Liver (tissue), 9 donors: ENCODE data around the gene LGR5. TPM values are rescaled to one million over a fixed set of nuclear protein-coding genes. Genes with fewer than 3 reads are reported as not detected.

Experiments
- DNase-seq: peaks from one replicate; pipeline ENCODE4 v3.0.0-alpha.2; 2017; ENCODE audit warnings: low spot score
- H3K27ac ChIP-seq, 2 donors: one replicate each; pipeline ENCODE4 v1.7.0; 2013; ENCODE audit warnings: inconsistent platforms in 2 of 2, low read length in 2 of 2, control low read depth in 1 of 2, low read depth in 1 of 2, mild to moderate bottlenecking in 1 of 2
- H3K27me3 ChIP-seq, 4 donors: one replicate each; pipeline versions ENCODE4 v1.6.1 to v1.7.0; 2013; ENCODE audit warnings: low read length in 3 of 4, inconsistent platforms in 1 of 4, mild to moderate bottlenecking in 1 of 4, moderate library complexity in 1 of 4; ENCODE audit not compliant: control insufficient read depth in 4 of 4, insufficient read depth in 4 of 4
- H3K36me3 ChIP-seq, 4 donors: one replicate each; pipeline versions ENCODE4 v1.6.1 to v1.7.0; 2013; ENCODE audit warnings: low read length in 3 of 4, mild to moderate bottlenecking in 3 of 4, low read depth in 1 of 4, moderate library complexity in 1 of 4; ENCODE audit not compliant: control insufficient read depth in 4 of 4, insufficient read depth in 3 of 4
- H3K4me1 ChIP-seq, 4 donors: one replicate each; pipeline versions ENCODE4 v1.6.1 to v1.7.0; 2013; ENCODE audit warnings: low read length in 3 of 4, mild to moderate bottlenecking in 3 of 4, moderate library complexity in 1 of 4; ENCODE audit not compliant: control insufficient read depth in 4 of 4, insufficient read depth in 4 of 4
- H3K4me3 ChIP-seq, 3 donors: one replicate each; pipeline versions ENCODE4 v1.6.1 to v1.7.0; 2013; ENCODE audit warnings: low read length in 3 of 3, control low read depth in 1 of 3, low read depth in 1 of 3, mild to moderate bottlenecking in 1 of 3
- H3K9ac ChIP-seq, 2 donors: one replicate each; pipeline ENCODE4 v1.7.0; 2013; ENCODE audit warnings: low read length in 2 of 2, mild to moderate bottlenecking in 2 of 2, moderate library complexity in 2 of 2, control low read depth in 1 of 2, low read depth in 1 of 2
- H3K9me3 ChIP-seq, 4 donors: one replicate each; pipeline versions ENCODE4 v1.6.1 to v1.7.0; 2013; ENCODE audit warnings: low read length in 3 of 4; ENCODE audit not compliant: control insufficient read depth in 4 of 4
- FOXA1 ChIP-seq: IDR thresholded peaks from 2 replicates; pipeline ENCODE4 v1.6.1; 2016; ENCODE audit warnings: antibody characterized with exemption
- GABPA ChIP-seq, 2 donors: IDR thresholded peaks in 1 of 2; conservative IDR thresholded peaks in 1 of 2; 2 replicates each; pipeline ENCODE4 v1.6.1; 2016; ENCODE audit warnings: antibody characterized with exemption in 2 of 2, mild to moderate bottlenecking in 1 of 2, moderate library complexity in 1 of 2
- HNF4A ChIP-seq, 2 donors: conservative IDR thresholded peaks; 2 replicates each; pipeline ENCODE4 v1.6.1; 2016; ENCODE audit warnings: antibody characterized with exemption in 2 of 2, mild to moderate bottlenecking in 2 of 2
- HNF4G ChIP-seq: IDR thresholded peaks from 2 replicates; pipeline ENCODE4 v1.6.1; 2016; ENCODE audit warnings: antibody characterized with exemption
- JUND ChIP-seq, 2 donors: IDR thresholded peaks; 2 replicates each; pipeline ENCODE4 v1.6.1; 2016; ENCODE audit warnings: antibody characterized with exemption in 2 of 2
- NR2F2 ChIP-seq: IDR thresholded peaks from 2 replicates; pipeline ENCODE4 v1.6.1; 2016; ENCODE audit warnings: antibody characterized with exemption
- RAD21 ChIP-seq, 2 donors: IDR thresholded peaks; 2 replicates each; pipeline ENCODE4 v1.6.1; 2016; ENCODE audit warnings: antibody characterized with exemption in 2 of 2, mild to moderate bottlenecking in 2 of 2
- RXRA ChIP-seq, 2 donors: IDR thresholded peaks; 2 replicates each; pipeline ENCODE4 v1.6.1; 2017 to 2018; ENCODE audit warnings: antibody characterized with exemption in 2 of 2, mild to moderate bottlenecking in 1 of 2
- TAF1 ChIP-seq: conservative IDR thresholded peaks from 2 replicates; pipeline ENCODE4 v1.6.1; 2016; ENCODE audit warnings: antibody characterized with exemption, mild to moderate bottlenecking
- WGBS: extraction: QIAGEN DNeasy Blood & Tissue Kit; methylation state at CpG from one replicate; pipeline ENCODE4 v1.1.7; 2013; 5-methylcytosine and 5-hydroxymethylcytosine counted together
- polyA plus RNA-seq, 2 donors: library from polyadenylated mRNA; stranded (reverse) in 1 of 2; unstranded in 1 of 2; fragments of 200-250 nt in 1 of 2; fragments of >200 nt in 1 of 2; fragmentation: Nextera tagmentation in 1 of 2; extraction: Ambion mirVana in 1 of 2; gene quantifications; one replicate each; pipeline versions ENCODE4 v1.2.1 to v1.2.3, GENCODE V29; 2013 to 2015
- total RNA-seq, 2 donors: library from RNA; depleted of rRNA; stranded (reverse); fragments of >200 nt; gene quantifications; one replicate each; pipeline ENCODE4 v1.2.3, GENCODE V29; 2014
- TF ChIP-seq, protein P1 (sequence below): IDR thresholded peaks from 2 replicates; pipeline ENCODE4 v1.6.1; 2016; ENCODE audit warnings: antibody characterized with exemption
- TF ChIP-seq, protein P2 (sequence below): fragments of 150-350 bp; IDR thresholded peaks from 2 replicates; pipeline ENCODE4 v1.5.1; 2017; ENCODE audit warnings: improper control_type of control experiment, low read depth, low read length; ENCODE audit not compliant: missing input control
- TF ChIP-seq, protein P3 (sequence below): IDR thresholded peaks from 2 replicates; pipeline ENCODE4 v1.6.1; 2016; ENCODE audit warnings: antibody characterized with exemption, mild to moderate bottlenecking
- TF ChIP-seq, protein P4 (sequence below): IDR thresholded peaks from 2 replicates; pipeline ENCODE4 v1.6.1; 2016; ENCODE audit warnings: antibody characterized with exemption
- donor health status: healthy.
- donor health status: healthy.
- donor health status: healthy.
- donor health status: healthy.
- donor health status: healthy.

LGR5 gene
- total and polyA plus RNA-seq, 4 donors, result 0.17 to 0.99 (median 0.82) TPM

DNA sequence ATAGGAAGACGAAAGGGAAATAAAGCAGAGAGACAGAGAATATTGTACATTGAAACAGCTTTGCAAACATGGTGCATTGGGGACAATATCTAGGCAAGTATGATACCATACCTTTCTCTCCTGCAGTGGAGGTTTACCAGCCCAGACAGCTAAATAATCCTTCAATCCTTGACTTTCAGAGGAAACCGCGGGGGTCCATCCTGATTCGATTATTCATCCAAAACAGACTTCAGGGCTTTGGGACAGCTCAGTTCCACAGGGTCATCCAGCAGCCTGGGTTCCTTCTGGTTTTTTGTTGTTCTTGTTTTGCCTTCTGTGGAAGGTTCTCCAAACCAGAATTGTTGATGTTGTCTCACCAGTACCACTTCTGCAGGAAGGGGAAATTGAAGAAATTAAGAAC lies 81.5 kb downstream of the LGR5 start:
- H3K4me1 ChIP-seq, result no peaks in the 10 kb centered on the region
- TF ChIP-seq HNF4G, result no peak
- TF ChIP-seq JUND (IDR thresholded peaks at IDR 0.05), result no peak
- no peak for TF ChIP-seq FOXA1
- no peak for TF ChIP-seq TAF1
- no peak for TF ChIP-seq RXRA (IDR thresholded peaks at IDR 0.05)
- TF ChIP-seq NR2F2, result no peak
- no peaks in the 10 kb centered on the region for H3K27me3 ChIP-seq
- no peak for DNase-seq
- no peaks in the 10 kb centered on the region for H3K36me3 ChIP-seq
- WGBS, result 77% methylated on average over 4 of the region's 4 CpGs
- H3K9me3 ChIP-seq, result no peaks in the 10 kb centered on the region
- no peak overlapping the region for H3K9ac ChIP-seq
- no peak overlapping the region for H3K4me3 ChIP-seq
- H3K27ac ChIP-seq, result no peak overlapping the region

DNA sequence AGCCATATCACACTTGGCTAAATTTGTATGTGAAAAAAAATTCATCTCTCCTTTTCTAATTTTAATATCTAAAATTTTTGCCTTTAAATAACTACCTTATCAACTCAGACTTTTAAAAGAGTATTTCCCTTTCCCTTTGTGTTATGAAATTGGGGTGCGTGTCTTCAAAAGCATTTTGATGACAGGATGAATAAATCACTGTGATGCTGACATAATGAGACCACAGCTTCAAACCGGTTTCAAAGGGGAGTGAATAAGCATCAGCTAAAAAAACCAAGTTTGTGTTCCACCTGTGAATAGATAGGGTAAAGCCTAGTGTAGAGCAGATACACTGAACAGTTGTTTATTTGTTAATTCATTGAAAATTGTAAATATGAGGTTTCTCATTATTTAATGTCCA lies 85.0 kb downstream of the LGR5 start:
- Histone ChIP-seq H3K27me3 (no peaks in the 10 kb centered on the region), H3K9ac (no peak overlapping the region)
- 59% methylated on average over 2 of the region's 2 CpGs for WGBS

DNA sequence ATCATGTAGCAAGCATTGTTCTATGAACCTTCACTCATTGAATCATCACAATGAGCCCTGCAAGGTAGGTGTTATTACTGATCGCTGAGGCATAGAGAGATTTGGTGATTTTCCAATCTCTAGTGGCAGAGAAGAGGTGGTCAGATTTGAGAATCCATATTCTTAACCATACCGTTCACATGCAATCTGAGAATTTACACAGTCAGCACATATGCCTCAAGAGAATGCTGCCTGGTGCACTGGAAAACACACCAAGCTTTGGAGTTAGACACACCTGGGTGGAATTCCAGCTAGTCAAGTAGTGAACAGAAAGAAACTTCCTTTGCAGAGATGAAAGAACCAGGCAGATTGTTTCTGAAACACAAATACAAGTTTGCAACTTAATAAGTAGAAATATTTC lies 94.1 kb downstream of the LGR5 start:
- Histone ChIP-seq H3K27ac (no peak overlapping the region), H3K9ac (no peak overlapping the region), H3K4me3 (no peak overlapping the region), H3K27me3 (no peaks in the 10 kb centered on the region), H3K9me3 (no peaks in the 10 kb centered on the region), H3K4me1 (no peaks in the 10 kb centered on the region), H3K36me3 (no peaks in the 10 kb centered on the region)
- no peak for TF ChIP-seq NR2F2
- no peak for TF ChIP-seq TAF1
- TF ChIP-seq FOXA1, result no peak
- TF ChIP-seq, protein P1, sequence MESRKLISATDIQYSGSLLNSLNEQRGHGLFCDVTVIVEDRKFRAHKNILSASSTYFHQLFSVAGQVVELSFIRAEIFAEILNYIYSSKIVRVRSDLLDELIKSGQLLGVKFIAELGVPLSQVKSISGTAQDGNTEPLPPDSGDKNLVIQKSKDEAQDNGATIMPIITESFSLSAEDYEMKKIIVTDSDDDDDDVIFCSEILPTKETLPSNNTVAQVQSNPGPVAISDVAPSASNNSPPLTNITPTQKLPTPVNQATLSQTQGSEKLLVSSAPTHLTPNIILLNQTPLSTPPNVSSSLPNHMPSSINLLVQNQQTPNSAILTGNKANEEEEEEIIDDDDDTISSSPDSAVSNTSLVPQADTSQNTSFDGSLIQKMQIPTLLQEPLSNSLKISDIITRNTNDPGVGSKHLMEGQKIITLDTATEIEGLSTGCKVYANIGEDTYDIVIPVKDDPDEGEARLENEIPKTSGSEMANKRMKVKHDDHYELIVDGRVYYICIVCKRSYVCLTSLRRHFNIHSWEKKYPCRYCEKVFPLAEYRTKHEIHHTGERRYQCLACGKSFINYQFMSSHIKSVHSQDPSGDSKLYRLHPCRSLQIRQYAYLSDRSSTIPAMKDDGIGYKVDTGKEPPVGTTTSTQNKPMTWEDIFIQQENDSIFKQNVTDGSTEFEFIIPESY, result no peak
- TF ChIP-seq, protein P2, sequence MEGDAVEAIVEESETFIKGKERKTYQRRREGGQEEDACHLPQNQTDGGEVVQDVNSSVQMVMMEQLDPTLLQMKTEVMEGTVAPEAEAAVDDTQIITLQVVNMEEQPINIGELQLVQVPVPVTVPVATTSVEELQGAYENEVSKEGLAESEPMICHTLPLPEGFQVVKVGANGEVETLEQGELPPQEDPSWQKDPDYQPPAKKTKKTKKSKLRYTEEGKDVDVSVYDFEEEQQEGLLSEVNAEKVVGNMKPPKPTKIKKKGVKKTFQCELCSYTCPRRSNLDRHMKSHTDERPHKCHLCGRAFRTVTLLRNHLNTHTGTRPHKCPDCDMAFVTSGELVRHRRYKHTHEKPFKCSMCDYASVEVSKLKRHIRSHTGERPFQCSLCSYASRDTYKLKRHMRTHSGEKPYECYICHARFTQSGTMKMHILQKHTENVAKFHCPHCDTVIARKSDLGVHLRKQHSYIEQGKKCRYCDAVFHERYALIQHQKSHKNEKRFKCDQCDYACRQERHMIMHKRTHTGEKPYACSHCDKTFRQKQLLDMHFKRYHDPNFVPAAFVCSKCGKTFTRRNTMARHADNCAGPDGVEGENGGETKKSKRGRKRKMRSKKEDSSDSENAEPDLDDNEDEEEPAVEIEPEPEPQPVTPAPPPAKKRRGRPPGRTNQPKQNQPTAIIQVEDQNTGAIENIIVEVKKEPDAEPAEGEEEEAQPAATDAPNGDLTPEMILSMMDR, result no peak
- no peak for TF ChIP-seq RAD21 (IDR thresholded peaks at IDR 0.05)
- TF ChIP-seq, protein P3, sequence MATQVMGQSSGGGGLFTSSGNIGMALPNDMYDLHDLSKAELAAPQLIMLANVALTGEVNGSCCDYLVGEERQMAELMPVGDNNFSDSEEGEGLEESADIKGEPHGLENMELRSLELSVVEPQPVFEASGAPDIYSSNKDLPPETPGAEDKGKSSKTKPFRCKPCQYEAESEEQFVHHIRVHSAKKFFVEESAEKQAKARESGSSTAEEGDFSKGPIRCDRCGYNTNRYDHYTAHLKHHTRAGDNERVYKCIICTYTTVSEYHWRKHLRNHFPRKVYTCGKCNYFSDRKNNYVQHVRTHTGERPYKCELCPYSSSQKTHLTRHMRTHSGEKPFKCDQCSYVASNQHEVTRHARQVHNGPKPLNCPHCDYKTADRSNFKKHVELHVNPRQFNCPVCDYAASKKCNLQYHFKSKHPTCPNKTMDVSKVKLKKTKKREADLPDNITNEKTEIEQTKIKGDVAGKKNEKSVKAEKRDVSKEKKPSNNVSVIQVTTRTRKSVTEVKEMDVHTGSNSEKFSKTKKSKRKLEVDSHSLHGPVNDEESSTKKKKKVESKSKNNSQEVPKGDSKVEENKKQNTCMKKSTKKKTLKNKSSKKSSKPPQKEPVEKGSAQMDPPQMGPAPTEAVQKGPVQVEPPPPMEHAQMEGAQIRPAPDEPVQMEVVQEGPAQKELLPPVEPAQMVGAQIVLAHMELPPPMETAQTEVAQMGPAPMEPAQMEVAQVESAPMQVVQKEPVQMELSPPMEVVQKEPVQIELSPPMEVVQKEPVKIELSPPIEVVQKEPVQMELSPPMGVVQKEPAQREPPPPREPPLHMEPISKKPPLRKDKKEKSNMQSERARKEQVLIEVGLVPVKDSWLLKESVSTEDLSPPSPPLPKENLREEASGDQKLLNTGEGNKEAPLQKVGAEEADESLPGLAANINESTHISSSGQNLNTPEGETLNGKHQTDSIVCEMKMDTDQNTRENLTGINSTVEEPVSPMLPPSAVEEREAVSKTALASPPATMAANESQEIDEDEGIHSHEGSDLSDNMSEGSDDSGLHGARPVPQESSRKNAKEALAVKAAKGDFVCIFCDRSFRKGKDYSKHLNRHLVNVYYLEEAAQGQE, result no peak
- no peak for TF ChIP-seq GABPA (IDR thresholded peaks at IDR 0.05 in 1 of 2, conservative IDR thresholded peaks at IDR 0.05 in 1 of 2)
- TF ChIP-seq HNF4A (conservative IDR thresholded peaks at IDR 0.05), result no peak
- TF ChIP-seq HNF4G, result no peak
- WGBS, result 85% methylated on average over 2 of the region's 2 CpGs
- no peak for DNase-seq

More for the DNA sequence above, 85.0 kb downstream of the LGR5 start:
- TF ChIP-seq, protein P1, result no peak
- no peak for TF ChIP-seq HNF4A (conservative IDR thresholded peaks at IDR 0.05)
- TF ChIP-seq, protein P4, sequence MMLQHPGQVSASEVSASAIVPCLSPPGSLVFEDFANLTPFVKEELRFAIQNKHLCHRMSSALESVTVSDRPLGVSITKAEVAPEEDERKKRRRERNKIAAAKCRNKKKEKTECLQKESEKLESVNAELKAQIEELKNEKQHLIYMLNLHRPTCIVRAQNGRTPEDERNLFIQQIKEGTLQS, result no peak
- TF ChIP-seq FOXA1, result no peak
- TF ChIP-seq RXRA (IDR thresholded peaks at IDR 0.05), result no peak
- TF ChIP-seq HNF4G, result no peak
- TF ChIP-seq JUND (IDR thresholded peaks at IDR 0.05), result no peak
- DNase-seq, result no peak
- Histone ChIP-seq H3K4me3 (no peak overlapping the region), H3K9me3 (no peaks in the 10 kb centered on the region), H3K27ac (no peak overlapping the region), H3K4me1 (no peaks in the 10 kb centered on the region), H3K36me3 (no peaks in the 10 kb centered on the region)
